ENCODE measurements around the gene DAND5. TPM values are rescaled to one million over a fixed set of nuclear protein-coding genes. Genes with fewer than 3 reads are reported as not detected.
A peak's percentile ranks its signal among the peaks of the same experiment; 100 is the strongest.

Gene DAND5
- total and polyA plus RNA-seq, 9 donors = 0.11 to 0.15 TPM; not detected in 7

DNA sequence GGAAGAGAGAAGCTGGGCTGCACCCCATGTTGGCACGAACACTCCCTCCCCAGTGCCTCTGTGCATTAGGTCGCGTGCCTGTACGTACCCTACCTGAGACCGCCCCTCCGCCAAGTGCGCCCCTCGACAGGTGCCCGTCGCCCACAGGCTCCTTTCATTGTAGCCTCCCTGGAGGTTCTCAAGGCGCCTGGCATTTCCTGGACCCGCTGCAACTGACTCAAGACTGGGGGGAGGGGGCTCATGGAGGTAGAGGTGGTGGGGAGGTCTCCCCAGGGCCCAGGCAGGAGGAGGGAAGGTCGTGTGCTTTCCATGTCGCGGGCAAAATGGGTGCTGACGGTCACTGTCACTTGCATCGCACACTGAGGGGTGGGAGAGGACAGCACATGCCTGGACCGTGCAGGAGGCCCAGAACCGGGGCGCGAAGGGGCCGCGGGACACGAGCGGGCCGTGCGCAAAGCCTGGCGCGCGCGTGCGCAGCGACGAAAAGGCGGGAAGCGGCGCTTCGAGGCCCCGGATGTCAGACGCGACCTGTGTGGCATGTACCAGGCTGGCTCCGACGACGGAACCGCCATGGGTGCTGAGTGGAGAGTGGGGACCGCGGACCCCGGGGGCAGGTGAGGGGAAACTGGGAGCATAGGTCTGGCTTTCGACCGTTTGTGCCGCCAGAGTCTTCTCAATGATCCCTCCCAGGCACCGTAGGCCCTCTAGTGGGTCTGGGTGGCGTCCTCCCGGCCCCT is 42.4 kb downstream of the DAND5 start:
- H3K27ac ChIP-seq = peak overlapping the region; percentile 89 to 95
- TF ChIP-seq, protein P1, sequence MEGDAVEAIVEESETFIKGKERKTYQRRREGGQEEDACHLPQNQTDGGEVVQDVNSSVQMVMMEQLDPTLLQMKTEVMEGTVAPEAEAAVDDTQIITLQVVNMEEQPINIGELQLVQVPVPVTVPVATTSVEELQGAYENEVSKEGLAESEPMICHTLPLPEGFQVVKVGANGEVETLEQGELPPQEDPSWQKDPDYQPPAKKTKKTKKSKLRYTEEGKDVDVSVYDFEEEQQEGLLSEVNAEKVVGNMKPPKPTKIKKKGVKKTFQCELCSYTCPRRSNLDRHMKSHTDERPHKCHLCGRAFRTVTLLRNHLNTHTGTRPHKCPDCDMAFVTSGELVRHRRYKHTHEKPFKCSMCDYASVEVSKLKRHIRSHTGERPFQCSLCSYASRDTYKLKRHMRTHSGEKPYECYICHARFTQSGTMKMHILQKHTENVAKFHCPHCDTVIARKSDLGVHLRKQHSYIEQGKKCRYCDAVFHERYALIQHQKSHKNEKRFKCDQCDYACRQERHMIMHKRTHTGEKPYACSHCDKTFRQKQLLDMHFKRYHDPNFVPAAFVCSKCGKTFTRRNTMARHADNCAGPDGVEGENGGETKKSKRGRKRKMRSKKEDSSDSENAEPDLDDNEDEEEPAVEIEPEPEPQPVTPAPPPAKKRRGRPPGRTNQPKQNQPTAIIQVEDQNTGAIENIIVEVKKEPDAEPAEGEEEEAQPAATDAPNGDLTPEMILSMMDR (IDR thresholded peaks at IDR 0.05) = no peak
- no peak for TF ChIP-seq EP300 (IDR thresholded peaks at IDR 0.05)
- TF ChIP-seq POLR2A (IDR thresholded peaks at IDR 0.05) = no peak
- DNase-seq = peak in 3 of 5 donors; percentile 52 to 59 (median 58)
- peak overlapping the region; percentile 46 for H3K4me3 ChIP-seq
- WGBS, 3 donors = 67 to 80% (median 77%) methylated on average over 52 to 54 of the region's 54 CpGs
- intact Hi-C loops (cut with DNase I) = no loop called here
- H3K4me1 ChIP-seq (ENCODE audit: insufficient read depth) = peaks cover 63% of the 10 kb centered on the region
- H3K27me3 ChIP-seq = no peaks in the 10 kb centered on the region
- H3K36me3 ChIP-seq = no peaks in the 10 kb centered on the region
- no peaks in the 10 kb centered on the region for H3K9me3 ChIP-seq

DNA sequence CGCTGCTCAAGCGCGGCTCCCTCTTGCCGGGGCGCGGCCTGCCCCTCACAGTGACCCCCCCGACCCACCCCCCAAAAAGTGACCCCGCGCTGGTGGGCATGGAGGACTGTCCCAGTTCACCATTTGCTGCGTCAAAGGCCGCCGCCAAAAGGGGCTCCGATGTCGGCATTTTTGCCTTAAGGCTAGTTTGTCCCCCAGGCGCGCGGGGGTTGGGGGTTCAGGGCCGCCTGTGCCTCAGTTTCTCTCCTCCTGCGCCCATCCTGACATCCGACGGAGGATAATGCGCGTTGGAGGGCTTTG is 43.0 kb downstream of the DAND5 start:
- Histone ChIP-seq H3K36me3 (no peaks in the 10 kb centered on the region), H3K27me3 (no peaks in the 10 kb centered on the region), H3K9me3 (no peaks in the 10 kb centered on the region), H3K4me1 (ENCODE audit: insufficient read depth) (peaks cover 59% of the 10 kb centered on the region), H3K27ac (peak overlapping the region; percentile 89 to 95), H3K4me3 (peak overlapping the region; percentile 46)
- intact Hi-C loops (cut with DNase I) = no loop called here
- TF ChIP-seq, protein P1 (IDR thresholded peaks at IDR 0.05) = no peak
- TF ChIP-seq EP300 (IDR thresholded peaks at IDR 0.05) (no peak), POLR2A (IDR thresholded peaks at IDR 0.05) (no peak)
- DNase-seq = peak in 1 of 5 donors; percentile 54
- 44 to 67% (median 54%) methylated on average over 23 of the region's 23 CpGs for whole genome bisulfite sequencing, 3 donors

DNA sequence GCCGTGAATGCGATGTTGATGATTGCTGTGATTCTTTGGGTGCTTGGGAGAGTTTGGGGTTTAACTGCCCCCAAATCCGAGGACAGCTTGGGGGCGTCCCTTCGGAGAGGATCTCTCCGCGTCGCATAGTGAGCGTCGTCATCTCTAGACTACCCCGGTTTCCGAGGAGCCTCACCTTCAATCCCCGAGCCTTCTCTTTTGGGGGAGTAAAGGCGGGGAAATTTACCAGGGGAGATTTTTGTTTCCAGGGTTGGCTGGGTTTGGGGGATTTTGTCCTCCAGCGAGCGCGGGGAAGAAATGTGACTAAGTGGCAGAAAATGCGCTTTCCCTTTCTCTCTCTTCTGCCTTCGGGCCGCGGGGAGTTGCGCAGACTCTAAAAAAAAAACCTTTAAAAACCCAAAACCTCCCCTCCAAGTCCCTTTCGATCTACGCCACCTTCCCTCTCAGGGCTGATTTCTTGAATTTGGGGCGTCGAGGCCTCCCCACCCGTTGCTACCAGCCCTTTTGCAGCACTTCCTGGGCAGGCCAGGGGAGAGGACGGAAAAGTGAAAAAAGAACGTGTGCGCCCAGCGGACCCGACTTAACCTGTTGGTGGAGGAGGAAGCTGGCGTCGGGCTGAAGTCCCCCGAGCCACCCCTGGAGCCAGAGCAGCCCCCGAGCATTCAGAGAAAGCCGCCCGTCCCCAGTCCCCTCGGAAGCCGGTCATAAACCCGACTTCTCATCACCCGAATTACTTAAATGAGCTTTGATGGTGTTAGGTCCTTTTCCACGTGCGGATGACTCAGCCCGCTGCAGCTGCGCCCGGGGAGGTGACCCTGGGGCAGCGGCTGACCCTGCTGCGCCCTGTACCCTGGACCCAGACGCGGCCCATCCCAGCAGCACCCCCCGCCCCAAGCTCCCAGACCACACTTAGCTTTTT is 43.6 kb downstream of the DAND5 start:
- peak; percentile 80 to 88 (median 87) for DNase-seq
- WGBS, 3 donors = 8 to 16% (median 13%) methylated on average over 50 to 52 of the region's 52 CpGs
- TF ChIP-seq, protein P1 (IDR thresholded peaks at IDR 0.05) = no peak
- TF ChIP-seq EP300 (IDR thresholded peaks at IDR 0.05) (no peak), POLR2A (IDR thresholded peaks at IDR 0.05) (peak; percentile 32)
- Histone ChIP-seq H3K27ac (peak overlapping the region; percentile 89 to 95), H3K27me3 (no peaks in the 10 kb centered on the region), H3K4me1 (ENCODE audit: insufficient read depth) (peaks cover 59% of the 10 kb centered on the region), H3K36me3 (no peaks in the 10 kb centered on the region), H3K9me3 (no peaks in the 10 kb centered on the region), H3K4me3 (peak overlapping the region; percentile 46)
- intact Hi-C loops (cut with DNase I) = no loop called here

DNA sequence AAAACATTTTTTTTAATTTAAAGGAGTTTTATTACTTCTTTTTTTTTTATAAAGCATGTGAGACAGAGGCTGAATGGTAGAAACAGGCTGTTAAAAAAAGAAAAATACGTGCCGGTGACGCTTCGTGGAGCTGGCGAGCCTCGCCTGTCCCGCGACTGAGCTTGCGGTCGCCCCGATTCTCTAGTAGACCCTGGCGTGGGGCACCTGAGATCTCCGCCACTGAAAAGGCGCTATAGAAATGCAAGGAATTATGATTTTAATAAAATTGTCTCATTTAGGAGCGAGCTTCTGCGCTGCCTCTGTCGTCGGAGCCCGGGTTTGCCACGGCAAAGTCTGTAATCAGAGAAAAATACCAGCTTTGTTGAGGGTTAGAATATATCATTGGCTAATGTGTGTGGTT is 44.3 kb downstream of the DAND5 start:
- Histone ChIP-seq H3K4me1 (ENCODE audit: insufficient read depth) (peaks cover 56% of the 10 kb centered on the region), H3K4me3 (peak overlapping the region; percentile 46), H3K36me3 (no peaks in the 10 kb centered on the region), H3K27ac (peak overlapping the region; percentile 89 to 95), H3K9me3 (no peaks in the 10 kb centered on the region), H3K27me3 (no peaks in the 10 kb centered on the region)
- TF ChIP-seq EP300 (IDR thresholded peaks at IDR 0.05) = no peak
- TF ChIP-seq, protein P1 (IDR thresholded peaks at IDR 0.05) = peak in 1 of 3 donors; percentile 21
- no peak for TF ChIP-seq POLR2A (IDR thresholded peaks at IDR 0.05)
- peak in 3 of 5 donors; percentile 51 to 60 (median 57) for DNase-seq
- 6 to 12% (median 7%) methylated on average over 20 of the region's 20 CpGs for WGBS, 3 donors
- intact Hi-C loops (cut with DNase I) = no loop called here

Data from ovary (tissue), 9 donors.